GM18505 (cell line): Measurements from ENCODE around the gene TFF3.

Source experiments
- ATAC-seq: cut with Tn5 transposase; IDR thresholded peaks from one replicate; pipeline ENCODE4 v1.9.1; 2021; ENCODE audit not compliant: unreplicated experiment
- POLR2A ChIP-seq: IDR thresholded peaks from 4 replicates; pipeline ENCODE4 v1.6.1; 2011; ENCODE audit warnings: borderline replicate concordance; ENCODE audit not compliant: insufficient read depth, insufficient read length; ENCODE audit errors: extremely low read depth

The TFF3 gene

DNA sequence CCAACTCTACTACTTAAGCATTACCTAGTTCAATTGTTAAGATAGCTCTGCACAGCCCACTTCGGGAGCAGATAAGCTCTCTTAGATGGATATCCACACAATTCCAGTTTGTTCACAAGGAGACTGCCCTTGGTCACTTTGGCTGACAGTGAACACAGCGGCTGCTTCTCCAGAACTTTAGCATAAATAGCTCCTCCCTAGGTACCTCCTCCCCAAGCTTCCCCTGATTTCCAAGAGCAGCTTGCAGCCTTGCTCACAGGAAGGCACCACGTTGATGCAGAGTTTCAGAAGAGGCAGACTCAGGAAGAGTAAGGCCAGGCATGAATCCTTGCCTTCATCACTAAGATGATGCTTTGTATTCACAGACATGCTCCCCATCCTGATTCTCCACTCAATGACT, 24.7 kb downstream of the TFF3 start:
- no peak for TF ChIP-seq POLR2A
- ATAC-seq: no peak

GRCh38 chr21:42289926-42290325, 25.3 kb downstream of the TFF3 start:
- ATAC-seq: no peak
- no peak for TF ChIP-seq POLR2A

DNA sequence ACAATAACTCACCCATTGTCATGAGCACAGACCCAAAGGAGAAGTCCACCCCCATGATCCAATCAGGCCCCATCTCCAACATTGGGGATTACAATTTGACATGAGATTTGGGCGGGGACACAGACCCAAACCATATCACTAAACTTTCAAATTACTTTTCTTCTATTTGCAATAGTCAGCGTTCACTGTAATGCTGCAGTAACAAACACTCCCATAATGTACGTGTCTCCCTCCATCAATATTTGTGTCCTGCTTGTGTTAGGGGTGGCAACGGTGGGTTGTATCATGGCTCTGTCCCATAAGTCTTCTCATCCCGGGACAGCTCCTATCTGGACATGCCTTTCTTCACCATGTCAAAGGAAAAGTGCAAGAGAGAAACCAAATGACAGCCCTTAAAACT, 26.2 kb downstream of the TFF3 start:
- ATAC-seq: no peak
- TF ChIP-seq POLR2A: no peak

DNA sequence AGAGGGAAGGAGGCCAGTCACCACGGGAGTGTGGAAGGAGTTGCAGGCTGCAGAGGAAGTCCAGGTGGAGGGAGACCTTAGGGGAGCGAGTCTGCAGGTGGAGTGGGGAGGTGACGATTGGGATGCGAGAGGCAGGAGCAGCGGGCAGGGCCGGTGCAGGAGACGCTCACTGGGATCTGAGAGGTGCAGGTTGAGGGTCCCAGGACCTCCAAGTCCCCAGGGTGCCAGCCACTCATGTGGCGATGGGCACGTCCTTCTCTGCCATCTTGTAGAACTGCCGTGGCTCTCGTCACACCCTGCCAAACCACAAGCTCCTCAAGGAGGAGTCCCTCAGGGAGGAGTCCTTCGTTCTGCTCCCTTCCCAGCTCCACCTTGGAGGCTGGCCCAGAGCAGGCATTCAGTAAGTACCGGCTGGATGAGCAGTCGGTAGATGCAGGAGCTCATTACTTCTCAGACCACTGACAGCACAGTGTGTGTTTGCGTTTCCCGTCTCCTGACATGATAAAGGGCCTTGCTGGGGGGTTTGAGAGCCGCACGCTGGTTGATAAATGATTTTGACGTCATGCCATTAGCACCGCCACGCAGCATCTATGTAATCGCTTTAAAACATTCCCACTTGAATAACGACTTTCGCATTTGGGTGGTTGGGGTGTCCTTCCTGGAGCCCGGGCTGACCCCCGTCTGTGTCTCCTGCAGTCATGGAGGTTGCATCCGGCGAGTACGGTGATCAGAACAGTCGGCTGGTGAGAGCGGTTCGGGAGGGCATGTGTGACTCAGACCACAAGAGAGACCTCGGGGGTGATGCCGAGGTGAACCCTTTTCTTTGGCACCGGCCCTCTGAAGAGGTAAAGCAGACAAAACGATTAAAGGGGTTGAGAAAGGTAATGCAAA, 27.8 kb downstream of the TFF3 start:
- TF ChIP-seq POLR2A: no peak
- no peak for ATAC-seq

DNA sequence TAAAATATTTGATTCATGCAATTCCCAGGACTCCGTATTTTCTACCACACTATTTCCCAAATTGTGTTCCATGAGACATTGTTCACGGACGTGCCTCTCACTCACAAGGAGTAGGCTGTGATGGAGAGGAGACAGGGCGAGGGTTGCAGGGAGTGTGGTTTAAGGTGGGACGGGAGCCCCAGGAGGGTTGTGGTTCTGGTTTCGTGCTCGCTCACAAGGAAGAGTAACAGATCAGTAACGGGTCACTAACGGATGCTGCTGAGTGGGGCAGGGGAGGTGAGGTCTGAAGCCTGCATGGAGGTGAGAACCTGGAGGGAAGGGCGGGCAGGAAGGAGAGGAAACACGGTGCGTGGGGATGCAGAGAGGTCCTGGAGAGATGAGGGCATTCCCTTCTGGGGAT, 28.8 kb downstream of the TFF3 start:
- no peak for ATAC-seq
- TF ChIP-seq POLR2A: no peak

DNA sequence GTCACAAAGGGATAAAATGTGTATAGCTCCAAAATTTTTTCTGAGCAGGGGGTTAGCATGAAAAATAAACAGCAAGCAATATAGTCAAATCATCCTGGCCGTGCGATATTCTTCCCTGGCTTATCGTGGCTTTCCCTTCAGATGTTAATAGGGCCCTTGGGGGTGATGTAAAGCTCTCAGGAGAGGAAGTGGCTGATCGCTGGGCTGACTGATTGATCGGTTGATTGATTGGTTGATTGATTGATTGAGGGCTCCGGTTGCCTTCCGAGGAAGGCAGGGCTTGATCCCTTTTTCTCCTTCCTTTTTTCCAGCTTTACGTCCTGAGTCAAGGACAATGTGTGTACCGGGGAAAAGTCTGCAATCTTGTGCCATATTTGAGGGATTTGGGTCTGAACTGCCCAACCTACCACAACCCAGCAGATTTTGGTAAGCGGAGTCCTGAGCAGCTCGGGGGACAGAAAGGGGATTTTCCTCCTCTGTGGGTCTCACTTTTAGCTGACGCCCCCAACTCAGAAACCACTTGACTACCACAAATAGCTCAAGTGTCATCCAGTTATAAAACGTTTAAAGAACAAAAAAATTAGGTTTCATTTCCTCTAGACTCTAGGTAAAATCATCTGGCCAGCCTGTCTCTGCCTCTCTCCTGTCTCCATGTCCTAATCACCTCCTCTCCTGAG, 29.5 kb downstream of the TFF3 start:
- ATAC-seq: no peak
- TF ChIP-seq POLR2A: no peak

- TF ChIP-seq POLR2A: no peak
- no peak for ATAC-seq
Observed at GRCh38 chr21:42282715-42283114, 32.5 kb downstream of the TFF3 start.

GRCh38 chr21:42282021-42282420, 33.2 kb downstream of the TFF3 start:
- no peak for TF ChIP-seq POLR2A
- ATAC-seq: no peak

- TF ChIP-seq POLR2A: no peak
- no peak for ATAC-seq
Observed at GRCh38 chr21:42281181-42281680, 34.0 kb downstream of the TFF3 start.

DNA sequence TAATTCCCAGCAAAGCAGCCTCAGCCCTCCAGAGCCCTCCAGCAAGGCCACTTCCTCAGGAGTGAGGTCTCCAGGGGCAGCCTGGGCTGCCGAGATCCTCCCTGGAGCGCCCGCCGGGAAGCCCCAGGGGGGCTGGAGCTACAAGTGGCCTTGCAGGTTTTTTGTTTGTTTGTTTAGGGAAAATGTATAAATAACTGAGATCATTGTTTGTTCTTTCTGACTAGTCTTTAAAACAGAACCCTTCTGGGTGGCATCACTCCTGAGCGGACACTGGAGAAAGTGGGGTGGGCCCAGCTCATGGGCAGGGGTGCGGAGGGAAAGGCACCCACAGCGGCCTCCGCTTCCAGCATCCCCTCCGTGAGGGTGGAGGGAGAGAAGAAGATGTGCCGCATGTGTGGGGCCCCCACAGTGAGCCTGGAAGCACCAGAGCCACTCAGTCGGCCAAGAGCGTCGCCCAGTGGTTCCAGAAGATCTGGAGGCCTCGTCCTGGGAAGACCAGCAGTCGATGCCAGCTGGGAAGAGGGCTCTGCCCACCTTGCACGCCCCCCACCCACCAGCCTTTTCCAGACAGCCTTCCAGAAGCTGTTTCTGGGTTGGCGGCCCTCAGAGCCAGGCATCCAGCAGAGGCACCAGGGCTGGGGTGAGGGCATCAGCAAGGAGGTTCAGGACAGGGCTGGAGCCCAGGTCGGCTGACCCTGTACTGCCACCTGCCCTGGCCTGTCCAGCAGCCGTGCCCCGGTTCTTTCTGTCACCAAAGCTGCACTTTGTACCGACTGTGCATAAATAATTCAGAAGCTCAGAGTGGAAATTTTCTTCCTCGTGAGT, 34.6 kb downstream of the TFF3 start:
- ATAC-seq: no peak
- no peak for TF ChIP-seq POLR2A

DNA sequence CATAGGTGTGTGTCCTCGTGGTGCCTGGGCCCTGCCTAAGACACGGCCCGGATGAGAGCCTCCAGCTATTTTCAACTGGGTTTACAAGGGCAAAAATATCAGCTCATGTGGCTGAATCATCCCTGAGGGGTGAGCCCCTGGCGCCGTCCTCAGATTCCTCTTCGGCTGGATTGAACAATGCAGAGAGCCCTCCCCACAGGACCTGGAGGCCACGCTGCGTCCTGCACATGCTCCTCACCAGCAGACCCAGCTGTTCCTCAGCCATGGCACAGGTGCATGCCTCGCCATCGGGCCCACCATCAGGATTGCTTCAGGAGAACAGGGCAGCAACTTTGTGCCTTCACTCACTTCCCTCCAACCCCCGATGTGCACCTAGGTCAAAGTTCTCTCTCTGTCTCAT, 35.3 kb downstream of the TFF3 start:
- TF ChIP-seq POLR2A: no peak
- no peak for ATAC-seq

- no peak for TF ChIP-seq POLR2A
- no peak for ATAC-seq
Observed at GRCh38 chr21:42279341-42279871, 35.8 kb downstream of the TFF3 start.
